GM12891 (cell line): ENCODE results near the gene ARPIN.

Experiments used
- POLR2A ChIP-seq: IDR thresholded peaks from 2 replicates; pipeline ENCODE4 v1.6.1; 2011; ENCODE audit warnings: low read depth, low read length, control low read depth
- POLR2AphosphoS5 ChIP-seq: IDR thresholded peaks from 2 replicates; pipeline ENCODE4 v1.6.1; 2011; ENCODE audit warnings: low read depth, low read length, control low read depth

GRCh38 chr15:89903858-89904130 lies 9.0 kb downstream of the ARPIN start:
- TF ChIP-seq POLR2A (no peak), POLR2AphosphoS5 (no peak)
